Measurements from ENCODE around the gene OR8J3. TPM values are rescaled to one million over a fixed set of nuclear protein-coding genes. Genes with fewer than 3 reads are reported as not detected.
"Not testable (repeated sequence)": the region's sequence is repeated elsewhere in the genome, so short reads cannot be mapped to it uniquely, and the experiment has no call there.

OR8J3 gene, protein sequence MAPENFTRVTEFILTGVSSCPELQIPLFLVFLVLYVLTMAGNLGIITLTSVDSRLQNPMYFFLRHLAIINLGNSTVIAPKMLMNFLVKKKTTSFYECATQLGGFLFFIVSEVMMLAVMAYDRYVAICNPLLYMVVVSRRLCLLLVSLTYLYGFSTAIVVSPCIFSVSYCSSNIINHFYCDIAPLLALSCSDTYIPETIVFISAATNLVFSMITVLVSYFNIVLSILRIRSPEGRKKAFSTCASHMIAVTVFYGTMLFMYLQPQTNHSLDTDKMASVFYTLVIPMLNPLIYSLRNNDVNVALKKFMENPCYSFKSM
- not detected for total RNA-seq
- long read RNA-seq: 0 reads

GRCh38 chr11:56140151-56140661 is at the start of gene OR8J3:
OR8J3 (minus strand) TSS chr11:56140201; CDS start chr11:56137718, 2,483 bp downstream.
- intact Hi-C loops (cut with DNase I): no loop called here
- ATAC-seq: no peak
- DNase-seq (ENCODE audit: missing footprints): no peak

- intact Hi-C loops (cut with DNase I): no loop called here
- DNase-seq (ENCODE audit: missing footprints) (no peak), ATAC-seq (no peak)
Measured at GRCh38 chr11:56188602-56189001, 48.6 kb upstream of the OR8J3 start.

DNA sequence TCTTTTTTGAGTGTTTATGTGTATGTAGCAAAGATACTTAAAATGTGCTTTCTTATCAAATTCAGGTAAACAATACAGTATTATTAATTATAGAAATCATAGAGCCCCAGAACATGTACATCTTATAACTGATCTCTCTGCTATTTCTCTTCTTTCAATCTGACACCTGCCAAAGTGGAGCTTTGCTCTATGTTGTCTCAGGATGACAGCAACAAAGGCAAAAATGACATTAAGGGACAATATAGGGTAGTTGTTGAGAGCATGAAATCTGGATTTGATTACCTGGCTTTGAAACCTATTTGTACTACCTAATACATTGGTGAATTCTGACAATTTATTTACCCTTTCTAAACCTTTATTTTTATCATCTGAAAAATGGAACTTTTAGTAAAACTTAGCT is 43.5 kb upstream of the OR8J3 start:
- DNase-seq (ENCODE audit: missing footprints): no peak
- intact Hi-C loops (cut with DNase I): no loop called here
- ATAC-seq: no peak

DNA sequence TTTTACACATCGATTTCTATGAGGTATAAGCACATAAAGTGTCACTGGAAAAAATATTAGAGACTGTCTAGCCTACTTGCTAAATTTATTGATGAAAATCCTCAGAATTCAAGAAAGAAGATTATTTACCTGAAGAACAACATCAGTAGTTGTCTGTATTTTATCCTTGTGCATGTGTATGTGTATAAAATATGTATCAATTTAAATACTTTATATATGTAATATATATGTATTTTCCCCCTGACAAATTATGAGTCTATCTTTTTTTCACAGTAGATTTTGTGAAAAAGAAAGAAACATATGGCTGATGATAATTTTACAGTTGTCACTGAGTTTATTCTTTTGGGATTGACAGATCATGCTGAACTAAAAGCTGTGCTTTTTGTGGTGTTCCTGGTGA is 36.3 kb upstream of the OR8J3 start, which contains the start of gene OR5J2:
TSS of gene OR5J2 (plus strand) at position 301 of the 400 bp plus-strand sequence. CDS start at position 301, 0 bp downstream.
- ATAC-seq (no peak), DNase-seq (ENCODE audit: missing footprints) (no peak)
- intact Hi-C loops (cut with DNase I): no loop called here

DNA sequence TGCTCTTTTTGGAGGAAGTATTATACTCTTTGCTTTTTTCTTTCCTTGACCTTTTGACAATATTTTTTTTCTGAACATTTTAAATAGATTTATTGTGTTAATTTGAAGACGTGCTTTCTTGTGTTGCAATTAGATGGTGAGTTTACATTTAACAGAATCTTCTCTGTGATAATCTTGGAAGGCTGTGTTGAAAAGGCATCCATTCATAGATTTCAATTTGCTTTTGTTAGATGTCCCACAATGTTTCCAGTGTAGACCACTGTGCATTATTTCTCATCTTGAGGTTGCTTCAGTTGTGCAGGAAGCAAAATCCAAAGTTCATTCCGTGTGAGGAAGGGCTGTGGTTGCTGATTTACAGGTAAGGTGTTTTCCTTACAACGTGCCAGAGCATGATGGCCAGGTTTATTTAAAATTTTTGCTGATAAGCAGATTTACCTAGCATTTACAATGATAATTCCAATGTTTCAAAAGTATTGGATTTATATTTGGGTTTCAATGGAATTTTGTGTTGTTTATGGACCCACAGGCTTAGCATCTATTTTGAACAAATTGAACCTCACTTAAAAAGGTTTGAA is 32.3 kb upstream of the OR8J3 start:
- no peak for DNase-seq (ENCODE audit: missing footprints)
- ATAC-seq: no peak
- intact Hi-C loops (cut with DNase I): no loop called here

- intact Hi-C loops (cut with DNase I): no loop called here
- ATAC-seq (no peak), DNase-seq (ENCODE audit: missing footprints) (no peak)
Measured at GRCh38 chr11:56163804-56164203, 23.8 kb upstream of the OR8J3 start.

DNA sequence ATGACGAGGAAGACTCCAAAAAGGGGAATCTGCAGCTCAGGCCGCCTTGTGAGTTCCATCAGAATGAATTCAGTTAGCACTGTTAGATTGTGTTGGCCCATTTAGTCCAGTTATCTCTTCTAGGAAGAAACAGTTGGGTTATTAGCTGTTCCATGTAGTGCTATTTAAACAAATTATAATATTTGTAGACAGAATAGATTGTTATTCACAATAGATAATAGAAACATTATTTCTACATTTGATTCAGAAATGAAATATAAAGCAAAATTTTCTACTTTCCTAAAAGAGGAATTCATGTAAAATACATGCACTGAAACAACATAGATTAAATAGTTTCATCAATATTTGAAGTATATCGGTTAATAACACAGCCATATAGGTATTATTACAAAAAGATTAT is 20.2 kb upstream of the OR8J3 start, which contains the start of gene OR8K5:
TSS of gene OR8K5 (minus strand) at position 101 of the 400 bp plus-strand sequence. CDS start at position 101, 0 bp downstream.
- no peak for ATAC-seq
- intact Hi-C loops (cut with DNase I): no loop called here

GRCh38 chr11:56152333-56152732 is 12.3 kb upstream of the OR8J3 start:
- intact Hi-C loops (cut with DNase I): no loop called here
- DNase-seq (ENCODE audit: missing footprints): no peak
- no peak for ATAC-seq

More for the DNA sequence above, 20.2 kb upstream of the OR8J3 start, which contains the start of gene OR8K5:
- DNase-seq (ENCODE audit: missing footprints): no peak

- intact Hi-C loops (cut with DNase I): no loop called here
- ATAC-seq: no peak
- DNase-seq (ENCODE audit: missing footprints): no peak
Measured at GRCh38 chr11:56151376-56151775, 11.4 kb upstream of the OR8J3 start.

- ATAC-seq; intact Hi-C loops (cut with DNase I): not testable (repeated sequence)
Measured at GRCh38 chr11:56143681-56144080, 3.7 kb upstream of the OR8J3 start.

GRCh38 chr11:56122073-56122472 is 17.9 kb downstream of the OR8J3 start, which contains the start of gene OR8H3:
OR8H3 (plus strand) TSS chr11:56122373; CDS start chr11:56122373, 0 bp downstream.
- DNase-seq (ENCODE audit: missing footprints): no peak
- intact Hi-C loops (cut with DNase I): no loop called here
- no peak for ATAC-seq

More at GRCh38 chr11:56143681-56144080, 3.7 kb upstream of the OR8J3 start:
- not testable (repeated sequence) for DNase-seq (ENCODE audit: missing footprints)

DNA sequence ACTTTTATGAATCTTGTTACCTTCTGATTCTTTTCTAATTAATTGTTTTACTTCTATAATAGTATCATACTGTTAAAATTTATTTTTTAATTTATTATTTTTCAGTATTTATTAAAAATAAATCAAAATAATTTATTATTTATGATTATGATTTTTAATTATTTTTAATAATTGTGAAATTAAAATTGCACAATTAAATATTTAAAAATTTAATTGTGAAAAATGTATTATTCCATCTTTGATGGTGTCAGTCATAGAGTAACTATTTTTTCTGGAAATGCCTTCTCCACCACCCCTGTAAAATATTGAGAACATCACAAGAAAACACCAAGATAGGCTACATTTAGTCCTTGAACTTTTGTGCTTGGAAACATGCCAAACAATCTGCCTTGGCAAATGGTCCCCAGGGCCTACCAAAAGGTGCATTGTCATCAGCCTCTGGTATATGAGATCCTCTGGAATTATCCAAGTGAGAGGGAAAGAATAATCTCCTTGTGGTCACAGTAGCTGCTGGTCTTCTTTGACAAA is 36.7 kb downstream of the OR8J3 start, which contains the start of gene OR8H2:
TSS of gene OR8H2 (plus strand) at position 478 of the 528 bp plus-strand sequence. CDS start 1,356 bp downstream, outside the sequence.
- DNase-seq (ENCODE audit: missing footprints) (no peak), ATAC-seq (no peak)
- intact Hi-C loops (cut with DNase I): no loop called here

DNA sequence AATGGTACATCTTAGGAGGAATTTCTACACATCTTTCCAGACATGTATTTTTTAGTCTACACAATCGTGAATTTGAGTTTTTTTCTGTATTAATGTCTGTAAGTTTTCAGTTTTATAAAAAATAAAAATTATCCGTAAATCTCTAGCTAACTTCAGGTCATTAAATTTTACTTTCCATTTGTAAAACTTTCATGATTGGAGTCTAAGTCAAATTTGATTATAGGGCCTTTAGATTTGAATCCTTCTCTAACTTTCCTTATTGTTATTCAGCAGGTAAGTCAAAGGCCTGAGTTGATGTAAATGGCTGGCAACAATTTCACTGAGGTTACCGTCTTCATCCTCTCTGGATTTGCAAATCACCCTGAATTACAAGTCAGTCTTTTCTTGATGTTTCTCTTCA is 47.0 kb downstream of the OR8J3 start, which contains the start of gene OR8I2:
TSS of gene OR8I2 (plus strand) at position 301 of the 400 bp plus-strand sequence. CDS start at position 301, 0 bp downstream.
- ATAC-seq: no peak
- no peak for DNase-seq (ENCODE audit: missing footprints)
- intact Hi-C loops (cut with DNase I): no loop called here

DNA sequence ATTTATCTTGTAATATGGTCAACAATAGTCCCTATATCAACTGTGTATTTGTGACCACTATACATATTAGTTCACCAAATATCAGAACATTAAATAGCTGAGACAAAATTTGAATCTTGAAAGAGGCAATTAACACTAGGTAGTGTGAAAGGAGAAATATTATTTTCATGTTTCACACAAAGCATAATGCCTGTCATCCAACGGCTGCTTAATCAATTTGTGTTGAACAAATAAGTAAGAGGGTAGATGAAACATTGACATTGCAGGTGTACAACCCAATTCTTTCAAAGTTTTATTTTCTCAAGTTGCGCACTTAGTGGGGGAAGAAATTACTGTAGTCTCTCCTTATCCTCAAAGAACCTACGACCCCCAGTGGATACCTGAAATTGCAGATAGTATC is 50.3 kb downstream of the OR8J3 start:
- intact Hi-C loops (cut with DNase I): no loop called here
- DNase-seq (ENCODE audit: missing footprints) (no peak), ATAC-seq (no peak)

Other genes starting within 250 kb of the OR8J3 start
- gene OR5W2, start 225.6 kb downstream of the OR8J3 start, total RNA-seq: not detected
- gene OR5I1, start 203.8 kb downstream of the OR8J3 start, total RNA-seq: not detected
- not detected for gene OR10AG1, start 170.3 kb downstream of the OR8J3 start, total RNA-seq
- gene OR5F1, start 145.6 kb downstream of the OR8J3 start, total RNA-seq: not detected
- gene OR5AS1, start 112.5 kb downstream of the OR8J3 start, total RNA-seq: not detected
- gene OR8I2, start 46.9 kb downstream of the OR8J3 start, total RNA-seq: not detected
- gene OR8H2, start 36.5 kb downstream of the OR8J3 start, total RNA-seq: not detected
- gene OR8H3, start 17.8 kb downstream of the OR8J3 start, total RNA-seq: not detected
- not detected for gene OR8K5, start 20.1 kb upstream of the OR8J3 start, total RNA-seq
- not detected for gene OR5J2, start 36.4 kb upstream of the OR8J3 start, total RNA-seq
- not detected for gene OR5T2, start 94.1 kb upstream of the OR8J3 start, total RNA-seq
- gene OR5T3, start 112.1 kb upstream of the OR8J3 start, total RNA-seq: not detected
- gene OR5T1, start 134.0 kb upstream of the OR8J3 start, total RNA-seq: not detected
- gene OR8H1, start 152.1 kb upstream of the OR8J3 start, total RNA-seq: not detected
- not detected for gene OR8K3, start 174.9 kb upstream of the OR8J3 start, total RNA-seq
- gene OR8K1, start 205.8 kb upstream of the OR8J3 start, total RNA-seq: not detected
- gene OR8J1, start 214.1 kb upstream of the OR8J3 start, total RNA-seq: not detected
- not detected for gene OR8U1, start 235.4 kb upstream of the OR8J3 start, total RNA-seq

All from Right ventricle myocardium inferior (tissue), 1 donor.